Osteocyte (in vitro differentiated cells): ENCODE data around the gene ACOXL. TPM values are rescaled to one million over a fixed set of nuclear protein-coding genes. Genes with fewer than 3 reads are reported as not detected.
"Not testable (repeated sequence)": the region's sequence is repeated elsewhere in the genome, so short reads cannot be mapped to it uniquely, and the experiment has no call there.

Experiments
- DNase-seq: peaks from one replicate; pipeline ENCODE4 v3.0.0; 2021; ENCODE audit warnings: mixed read lengths; ENCODE audit not compliant: unreplicated experiment; ENCODE audit errors: extremely low spot score
- H3K27ac Mint-ChIP-seq: one replicate; pipeline ENCODE4 v1.8.0; 2021; ENCODE audit warnings: mild to moderate bottlenecking, mixed read lengths; ENCODE audit not compliant: unreplicated experiment
- H3K27me3 Mint-ChIP-seq: one replicate; pipeline ENCODE4 v1.8.0; 2021; ENCODE audit warnings: mixed read lengths; ENCODE audit not compliant: unreplicated experiment
- H3K36me3 Mint-ChIP-seq: one replicate; pipeline ENCODE4 v1.8.0; 2021; ENCODE audit warnings: mixed read lengths; ENCODE audit not compliant: unreplicated experiment
- H3K4me1 Mint-ChIP-seq: one replicate; pipeline ENCODE4 v1.8.0; 2021; ENCODE audit warnings: mixed read lengths; ENCODE audit not compliant: unreplicated experiment
- H3K4me3 Mint-ChIP-seq: one replicate; pipeline ENCODE4 v1.8.0; 2021; ENCODE audit warnings: mild to moderate bottlenecking, moderate library complexity, mixed read lengths; ENCODE audit not compliant: unreplicated experiment
- H3K9me3 Mint-ChIP-seq: one replicate; pipeline ENCODE4 v1.8.0; 2021; ENCODE audit warnings: mixed read lengths; ENCODE audit not compliant: unreplicated experiment
- total RNA-seq: library from RNA; stranded (reverse); gene quantifications from 2 replicates; pipeline ENCODE4 v1.2.1, GENCODE V29; 2021
- TF ChIP-seq, protein P1 (sequence below): fragments of 200-600 bp; sonication (generic); IDR thresholded peaks from 2 replicates; pipeline ENCODE4 v1.5.0; 2021; ENCODE audit warnings: antibody characterized with exemption, mild to moderate bottlenecking, moderate library complexity

Gene ACOXL
- total RNA-seq, 1 donor from 2014 or later = not detected

DNA sequence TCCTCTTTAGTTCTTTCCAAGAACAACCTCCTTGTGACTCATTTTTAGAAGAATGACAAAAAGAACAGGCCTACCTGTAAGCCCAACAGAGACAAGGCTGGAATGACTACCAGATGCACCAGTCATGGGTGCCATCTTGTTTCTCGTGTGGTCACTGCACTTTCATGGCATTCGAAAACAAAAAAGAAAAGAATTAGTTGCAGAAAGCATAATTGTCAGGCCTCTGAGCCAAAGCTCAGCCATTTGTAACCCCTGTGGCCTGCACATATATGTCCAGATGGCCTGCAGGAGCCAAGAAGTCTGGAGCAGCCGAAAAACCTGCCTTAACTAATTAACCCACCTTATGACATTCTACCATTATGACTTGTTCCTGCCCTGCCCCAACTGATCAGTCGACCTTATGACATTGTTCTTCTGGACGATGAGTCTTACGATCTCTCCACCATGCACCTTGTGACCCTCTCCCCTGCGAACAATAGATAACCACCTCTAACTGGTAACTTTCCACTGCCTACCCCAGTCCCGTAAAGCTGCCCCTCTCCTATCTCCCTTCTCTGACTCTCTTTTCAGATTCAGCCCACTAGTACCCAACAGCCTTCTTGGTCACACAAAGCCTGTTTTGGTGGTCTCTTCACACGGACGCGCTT is 40.6 kb upstream of the ACOXL start:
- Mint-ChIP-seq H3K36me3 (no peaks in the 10 kb centered on the region), H3K9me3 (peaks cover 11% of the 10 kb centered on the region), H3K4me3 (no peak overlapping the region), H3K27me3 (peaks cover 63% of the 10 kb centered on the region), H3K27ac (no peak overlapping the region), H3K4me1 (no peaks in the 10 kb centered on the region)
- DNase-seq = no peak
- TF ChIP-seq, protein P1, sequence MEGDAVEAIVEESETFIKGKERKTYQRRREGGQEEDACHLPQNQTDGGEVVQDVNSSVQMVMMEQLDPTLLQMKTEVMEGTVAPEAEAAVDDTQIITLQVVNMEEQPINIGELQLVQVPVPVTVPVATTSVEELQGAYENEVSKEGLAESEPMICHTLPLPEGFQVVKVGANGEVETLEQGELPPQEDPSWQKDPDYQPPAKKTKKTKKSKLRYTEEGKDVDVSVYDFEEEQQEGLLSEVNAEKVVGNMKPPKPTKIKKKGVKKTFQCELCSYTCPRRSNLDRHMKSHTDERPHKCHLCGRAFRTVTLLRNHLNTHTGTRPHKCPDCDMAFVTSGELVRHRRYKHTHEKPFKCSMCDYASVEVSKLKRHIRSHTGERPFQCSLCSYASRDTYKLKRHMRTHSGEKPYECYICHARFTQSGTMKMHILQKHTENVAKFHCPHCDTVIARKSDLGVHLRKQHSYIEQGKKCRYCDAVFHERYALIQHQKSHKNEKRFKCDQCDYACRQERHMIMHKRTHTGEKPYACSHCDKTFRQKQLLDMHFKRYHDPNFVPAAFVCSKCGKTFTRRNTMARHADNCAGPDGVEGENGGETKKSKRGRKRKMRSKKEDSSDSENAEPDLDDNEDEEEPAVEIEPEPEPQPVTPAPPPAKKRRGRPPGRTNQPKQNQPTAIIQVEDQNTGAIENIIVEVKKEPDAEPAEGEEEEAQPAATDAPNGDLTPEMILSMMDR = no peak

DNA sequence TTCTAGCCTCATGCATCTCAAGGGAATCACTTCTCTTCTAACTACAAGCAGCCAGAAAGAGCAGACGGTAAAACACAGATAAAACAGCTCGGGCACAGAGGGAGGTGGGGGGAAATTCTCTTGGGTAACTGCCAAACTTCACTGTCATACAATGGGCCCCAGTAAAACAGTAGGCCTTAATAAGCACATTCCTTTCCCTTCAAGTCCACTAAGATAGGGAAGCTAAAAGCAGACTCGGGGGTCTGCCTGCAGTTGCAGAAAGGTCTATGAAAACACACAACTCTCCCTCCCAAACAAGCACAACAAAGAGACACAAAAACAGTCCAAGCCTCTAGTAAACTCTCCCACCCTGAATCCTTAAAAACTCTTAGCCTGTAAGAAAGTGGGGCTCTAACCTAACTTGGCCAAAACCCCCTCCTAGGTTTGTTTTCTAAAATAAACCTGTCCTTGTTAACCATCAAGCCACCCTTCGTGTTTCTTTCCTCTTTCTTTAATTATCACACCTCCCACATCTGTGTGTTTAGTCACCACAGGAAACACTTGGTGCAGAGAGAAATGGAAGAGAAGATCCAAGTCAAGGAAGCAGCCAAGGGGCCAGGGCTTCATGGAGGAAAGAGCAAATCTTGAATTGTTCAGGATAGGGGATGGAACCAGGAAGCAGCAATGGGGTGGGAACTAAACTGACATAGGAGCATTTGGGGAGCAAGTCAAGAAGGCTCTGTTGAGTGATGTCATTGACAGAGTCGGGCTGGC is 37.1 kb upstream of the ACOXL start:
- H3K27ac Mint-ChIP-seq = not testable (repeated sequence)

DNA sequence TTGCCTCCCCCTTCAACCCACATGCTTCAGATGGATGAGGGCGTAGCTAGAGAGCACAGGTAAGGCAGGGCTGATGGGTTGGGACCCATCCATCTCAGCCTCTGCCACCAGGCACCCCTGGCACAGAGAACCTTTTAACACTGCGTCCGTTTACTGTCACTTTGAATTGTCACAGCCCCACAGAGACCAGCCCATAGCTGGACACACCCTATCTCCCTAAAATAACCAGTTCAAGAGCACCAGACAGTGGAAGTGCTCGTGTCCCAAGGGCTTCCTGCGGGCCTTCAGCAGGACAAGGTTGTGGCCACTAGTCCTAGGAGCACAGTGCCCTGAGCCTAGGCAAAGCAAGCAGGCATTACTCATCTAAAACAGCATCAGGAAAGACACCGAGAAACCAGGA is 34.1 kb upstream of the ACOXL start:
- peaks cover 58% of the 10 kb centered on the region for H3K27me3 Mint-ChIP-seq
- not testable (repeated sequence) for H3K27ac Mint-ChIP-seq, H3K4me1 Mint-ChIP-seq, H3K36me3 Mint-ChIP-seq, H3K9me3 Mint-ChIP-seq, H3K4me3 Mint-ChIP-seq, DNase-seq

More for the DNA sequence above, 37.1 kb upstream of the ACOXL start:
- H3K36me3 Mint-ChIP-seq, H3K9me3 Mint-ChIP-seq, H3K4me1 Mint-ChIP-seq, H3K4me3 Mint-ChIP-seq, DNase-seq: not testable (repeated sequence)
- H3K27me3 Mint-ChIP-seq = peaks cover 52% of the 10 kb centered on the region

GRCh38 chr2:110702514-110703380 is 29.6 kb upstream of the ACOXL start:
- H3K4me1 Mint-ChIP-seq = no peaks in the 10 kb centered on the region
- no peak overlapping the region for H3K4me3 Mint-ChIP-seq
- peaks cover 79% of the 10 kb centered on the region for H3K27me3 Mint-ChIP-seq
- H3K9me3 Mint-ChIP-seq = no peaks in the 10 kb centered on the region
- H3K36me3 Mint-ChIP-seq = no peaks in the 10 kb centered on the region
- DNase-seq = no peak
- TF ChIP-seq, protein P1 = no peak
- H3K27ac Mint-ChIP-seq = no peak overlapping the region

GRCh38 chr2:110707386-110707965 is 24.9 kb upstream of the ACOXL start:
- H3K27ac Mint-ChIP-seq = no peak overlapping the region
- TF ChIP-seq, protein P1 = no peak
- H3K9me3 Mint-ChIP-seq = no peaks in the 10 kb centered on the region
- no peak for DNase-seq
- peaks cover 90% of the 10 kb centered on the region for H3K27me3 Mint-ChIP-seq
- no peaks in the 10 kb centered on the region for H3K36me3 Mint-ChIP-seq
- H3K4me1 Mint-ChIP-seq = no peaks in the 10 kb centered on the region
- H3K4me3 Mint-ChIP-seq = no peak overlapping the region
